Measurements from ENCODE around the gene POLR2J.
"Not testable (repeated sequence)": the region's sequence is repeated elsewhere in the genome, so short reads cannot be mapped to it uniquely, and the experiment has no call there.

The POLR2J gene

DNA sequence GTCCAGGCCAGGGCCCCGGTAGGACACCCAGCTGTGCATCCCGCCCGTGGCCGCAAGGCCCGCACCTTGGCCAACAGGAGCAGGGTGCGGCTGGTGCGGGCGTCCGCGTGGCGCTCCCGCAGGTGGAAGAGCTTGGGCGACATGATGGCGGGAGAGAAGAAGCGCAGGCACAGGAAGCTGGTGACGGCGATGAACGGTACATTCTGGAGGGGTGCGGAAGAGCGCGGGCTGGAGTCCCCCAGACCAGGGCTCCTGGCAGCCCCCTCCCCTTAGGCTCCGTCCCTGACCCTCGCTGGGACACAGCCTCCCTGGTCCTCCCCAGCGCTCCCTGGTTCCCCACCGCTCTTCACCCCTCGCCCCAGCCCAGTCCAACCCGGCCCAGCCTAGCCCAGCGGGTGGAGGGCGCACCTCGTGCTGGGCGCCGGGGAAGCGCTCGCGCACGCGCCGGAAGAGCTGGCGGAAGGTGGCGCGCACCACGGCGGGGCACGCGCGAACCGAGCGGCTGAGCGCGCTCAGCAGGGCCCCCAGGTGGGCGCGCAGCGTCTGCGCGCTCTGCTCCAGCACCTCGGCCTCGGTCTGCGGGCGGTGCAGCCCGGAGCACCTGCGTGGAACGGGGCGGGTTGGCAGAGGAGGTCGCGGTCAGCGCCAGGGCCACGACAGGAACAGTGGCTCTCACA, 15.9 kb upstream of the POLR2J start:
- DNase-seq (ENCODE audit: low spot score), result not testable (repeated sequence)

- DNase-seq (ENCODE audit: low spot score), result not testable (repeated sequence)
These were observed 15.3 kb upstream of the POLR2J start for GRCh38 chr7:102494026-102494425.

DNA sequence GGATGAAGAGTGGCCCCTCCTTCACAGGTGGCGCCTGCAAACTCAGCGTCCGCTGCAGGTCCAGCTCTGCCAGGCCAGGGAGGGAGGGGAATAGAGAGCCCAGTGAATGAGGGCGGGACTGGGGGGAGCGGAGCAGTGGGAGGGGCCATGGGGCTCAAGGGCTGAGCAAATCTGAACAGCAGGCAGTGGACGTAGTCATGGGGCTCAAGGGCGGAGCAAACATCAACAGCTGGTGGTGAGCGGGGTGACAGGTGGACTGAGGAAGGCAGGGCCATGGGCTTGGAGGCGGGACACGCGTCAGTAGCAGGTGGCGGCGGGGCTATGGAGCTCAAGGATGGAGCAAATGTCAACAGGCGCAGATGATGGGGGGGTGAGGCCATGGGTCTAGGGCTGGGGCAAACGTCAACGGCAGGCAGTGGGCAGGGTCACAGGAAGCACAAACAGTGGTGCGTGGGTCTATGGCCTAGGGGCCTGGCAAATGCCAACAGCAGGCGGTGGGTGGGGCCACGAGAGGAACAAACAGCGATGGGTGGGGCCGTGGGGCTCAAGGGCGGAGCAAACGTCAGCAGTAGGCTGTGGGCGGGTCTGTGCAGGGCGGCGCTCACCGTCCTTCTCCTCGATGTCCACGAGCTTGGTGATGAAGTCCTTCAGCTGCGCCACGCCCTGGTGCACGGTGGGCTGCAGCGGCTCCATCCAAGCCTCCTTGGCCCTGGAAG, 14.7 kb upstream of the POLR2J start:
- not testable (repeated sequence) for DNase-seq (ENCODE audit: low spot score)

GRCh38 chr7:102490529-102491075, 11.9 kb upstream of the POLR2J start:
- DNase-seq (ENCODE audit: low spot score), result not testable (repeated sequence)

DNA sequence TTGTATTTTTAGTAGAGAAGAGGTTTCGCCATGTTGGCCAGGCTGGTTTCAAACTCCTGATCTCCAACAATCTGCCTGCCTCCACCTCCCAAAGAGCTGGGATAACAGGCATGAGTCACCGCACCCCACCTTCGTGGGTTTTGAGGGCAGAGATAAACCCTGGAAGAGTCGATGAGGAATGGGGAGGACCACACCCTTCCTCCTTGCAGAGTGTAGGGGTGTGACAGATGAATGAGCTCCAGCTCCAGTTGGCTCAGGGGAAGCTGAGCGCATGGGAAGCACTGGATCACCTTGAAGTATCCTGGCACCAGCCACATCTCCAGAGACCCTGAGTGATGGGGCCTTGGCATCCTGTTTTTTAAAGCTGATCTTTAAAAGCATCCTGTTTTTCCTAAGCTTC, 5.6 kb upstream of the POLR2J start:
- not testable (repeated sequence) for DNase-seq (ENCODE audit: low spot score)

GRCh38 chr7:102481962-102482361, 3.2 kb upstream of the POLR2J start:
- not testable (repeated sequence) for DNase-seq (ENCODE audit: low spot score)

DNA sequence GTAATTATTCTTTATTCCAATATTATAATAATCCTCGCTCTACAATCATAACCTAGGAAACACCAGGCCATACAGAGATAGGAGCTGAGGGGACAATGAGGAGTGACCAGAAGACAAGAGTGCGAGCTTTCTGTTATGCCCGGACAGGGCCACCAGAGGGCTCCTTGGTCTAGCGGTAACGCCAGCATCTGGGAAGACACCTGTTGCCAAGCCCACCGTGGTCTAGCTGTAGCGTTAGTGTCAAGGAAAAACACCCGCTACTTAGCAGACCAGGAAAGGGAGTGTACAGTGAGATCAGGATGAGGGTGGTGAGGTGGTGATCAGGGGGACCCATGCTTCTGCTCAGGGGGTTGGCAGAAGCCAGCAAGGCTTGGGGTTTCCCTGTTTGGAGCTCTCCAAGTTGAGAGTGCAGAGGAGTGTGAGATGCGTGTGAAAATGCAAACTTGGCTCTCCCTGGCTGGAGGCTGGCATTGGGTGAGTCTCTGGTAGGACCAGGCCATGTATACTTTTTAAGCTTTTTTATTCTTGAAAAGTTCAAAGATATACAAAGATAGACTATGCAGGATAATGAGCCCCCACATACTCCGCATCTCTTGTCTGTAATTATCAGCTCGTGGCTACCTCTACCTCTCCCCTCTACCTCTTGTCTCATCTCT, 1.4 kb upstream of the POLR2J start:
- DNase-seq (ENCODE audit: low spot score), result not testable (repeated sequence)

DNA sequence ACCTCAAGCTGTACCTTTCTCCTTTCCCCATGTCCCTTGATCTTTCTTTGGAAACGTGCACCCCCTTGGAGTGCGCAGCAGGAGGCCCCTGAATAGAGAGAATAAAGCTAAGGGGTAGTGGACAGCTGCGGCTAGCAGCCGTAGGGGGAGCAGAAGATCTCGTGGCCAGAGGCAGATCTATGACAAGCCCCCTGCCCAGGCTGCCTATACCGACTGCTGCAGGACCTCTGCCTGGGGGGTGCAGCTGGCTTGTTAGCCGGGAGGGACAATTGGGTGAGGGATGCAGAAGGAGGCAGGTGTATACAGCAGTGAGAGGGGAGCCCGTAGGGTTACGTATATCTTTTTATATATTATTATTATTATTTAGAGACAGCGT, 475 bp upstream of the POLR2J start:
- not testable (repeated sequence) for DNase-seq (ENCODE audit: low spot score)

GRCh38 chr7:102474736-102475435, 3.8 kb downstream of the POLR2J start:
- not testable (repeated sequence) for DNase-seq (ENCODE audit: low spot score)

- not testable (repeated sequence) for DNase-seq (ENCODE audit: low spot score)
These were observed 4.6 kb downstream of the POLR2J start for GRCh38 chr7:102474116-102474515.

DNA sequence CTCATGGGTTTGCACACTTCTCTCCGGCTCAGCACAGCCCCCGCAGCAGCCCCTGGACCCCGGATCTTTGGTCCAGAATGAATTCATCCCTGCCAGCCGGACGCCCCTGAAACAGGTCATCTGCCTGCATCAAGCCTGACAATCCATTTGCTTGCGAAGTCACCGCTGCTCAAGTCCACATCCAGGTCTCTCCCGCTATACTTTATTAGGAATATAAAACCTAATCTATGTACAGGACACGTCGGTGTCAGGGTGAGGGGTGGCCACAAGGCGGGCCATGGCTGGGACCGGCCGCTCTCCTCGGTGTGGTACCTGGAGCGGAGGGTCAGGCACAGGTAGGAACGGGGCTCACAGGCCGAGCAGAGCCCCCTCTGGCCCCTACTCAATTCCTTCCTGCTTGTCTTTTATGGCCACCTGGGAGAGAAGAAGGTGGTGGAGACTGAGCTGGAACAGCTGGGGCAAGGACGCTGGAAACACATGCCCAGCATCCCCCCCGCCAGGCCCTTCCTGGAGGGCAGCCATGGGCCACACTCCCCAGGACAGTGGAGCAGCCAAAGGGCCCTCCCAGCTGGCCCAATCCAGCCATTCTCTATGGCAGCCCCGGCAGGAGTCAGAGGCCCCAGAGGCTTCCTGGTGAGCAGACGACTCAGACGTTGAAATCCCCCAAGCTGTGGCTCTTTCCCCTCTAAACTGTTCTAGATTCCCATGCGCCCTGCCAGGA, 5.3 kb downstream of the POLR2J start:
- no peak for DNase-seq (ENCODE audit: low spot score)

GRCh38 chr7:102472126-102473041, 6.3 kb downstream of the POLR2J start:
- DNase-seq (ENCODE audit: low spot score), result no peak

GRCh38 chr7:102471791-102472125, 7.0 kb downstream of the POLR2J start:
- DNase-seq (ENCODE audit: low spot score), result no peak

- DNase-seq (ENCODE audit: low spot score), result no peak
These were observed 8.5 kb downstream of the POLR2J start for GRCh38 chr7:102469972-102470825.

- no peak for DNase-seq (ENCODE audit: low spot score)
These were observed 9.3 kb downstream of the POLR2J start for GRCh38 chr7:102469351-102469971.

GRCh38 chr7:102468478-102469350, 10.0 kb downstream of the POLR2J start:
- no peak for DNase-seq (ENCODE audit: low spot score)

- no peak for DNase-seq (ENCODE audit: low spot score)
These were observed 10.9 kb downstream of the POLR2J start for GRCh38 chr7:102467581-102468477.
